CD4-positive, alpha-beta memory T cell (primary cell): ENCODE data around the gene MROH7. TPM values are rescaled to one million over a fixed set of nuclear protein-coding genes. Genes with fewer than 3 reads are reported as not detected.

Source experiments
- CTCF ChIA-PET: fragments of 350-600 bp; sonication (Branson Sonifier 250); formaldehyde crosslinking; loops from one replicate; lab custom pipeline; 2021; ENCODE audit warnings: inconsistent platforms; ENCODE audit not compliant: partially characterized antibody; lab: Charles Lee
- POLR2A ChIA-PET: fragments of 350-600 bp; sonication (Branson Sonifier 250); formaldehyde crosslinking; loops from one replicate; lab custom pipeline; 2021; ENCODE audit not compliant: partially characterized antibody; lab: Charles Lee
- DNase-seq, 5 donors: peaks; one replicate each; pipeline versions ENCODE4 v3.0.0 to v3.0.0-alpha.2; 2020 to 2022; ENCODE audit warnings: mixed read lengths in 1 of 5
- H3K27ac ChIP-seq: one replicate; pipeline ENCODE4 v1.7.0; 2013; ENCODE audit warnings: low read depth, low read length
- H3K27me3 ChIP-seq: 2 replicates; pipeline ENCODE4 v1.7.0; 2013; ENCODE audit warnings: mild to moderate bottlenecking, low read length, moderate library complexity; ENCODE audit not compliant: insufficient read depth
- H3K36me3 ChIP-seq: 2 replicates; pipeline ENCODE4 v1.7.0; 2013; ENCODE audit warnings: mild to moderate bottlenecking, low read length, moderate library complexity; ENCODE audit not compliant: insufficient read depth
- H3K4me1 ChIP-seq: 2 replicates; pipeline ENCODE4 v1.7.0; 2013; ENCODE audit warnings: mild to moderate bottlenecking, low read length, moderate library complexity; ENCODE audit not compliant: insufficient read depth
- H3K4me3 ChIP-seq, 2 donors: one replicate each; pipeline ENCODE4 v1.7.0; 2013; ENCODE audit warnings: low read length in 2 of 2, mild to moderate bottlenecking in 1 of 2
- H3K9me3 ChIP-seq, 2 donors: one replicate each; pipeline ENCODE4 v1.7.0; 2013; ENCODE audit warnings: low read length in 2 of 2, control low read depth in 1 of 2; ENCODE audit not compliant: control insufficient read depth in 1 of 2
- H3K27ac Mint-ChIP-seq, 7 donors: one replicate each; pipeline ENCODE4 v1.8.0; 2020 to 2021; ENCODE audit warnings: mixed read lengths in 7 of 7, mild to moderate bottlenecking in 6 of 7, inconsistent platforms in 3 of 7, moderate library complexity in 3 of 7
- H3K27me3 Mint-ChIP-seq, 2 donors: one replicate each; pipeline ENCODE4 v1.8.0; 2020 to 2021; ENCODE audit warnings: mixed read lengths in 2 of 2
- H3K36me3 Mint-ChIP-seq, 2 donors: one replicate each; pipeline ENCODE4 v1.8.0; 2020 to 2021; ENCODE audit warnings: mixed read lengths in 2 of 2, inconsistent platforms in 1 of 2, mild to moderate bottlenecking in 1 of 2
- H3K4me1 Mint-ChIP-seq, 4 donors: one replicate each; pipeline ENCODE4 v1.8.0; 2020 to 2021; ENCODE audit warnings: mixed read lengths in 4 of 4, mild to moderate bottlenecking in 1 of 4
- H3K4me3 Mint-ChIP-seq, 8 donors: one replicate each; pipeline ENCODE4 v1.8.0; 2020 to 2021; ENCODE audit warnings: mixed read lengths in 8 of 8, mild to moderate bottlenecking in 7 of 8, moderate library complexity in 6 of 8, inconsistent platforms in 3 of 8
- H3K9me3 Mint-ChIP-seq, 8 donors: one replicate each; pipeline ENCODE4 v1.8.0; 2020 to 2021; ENCODE audit warnings: mixed read lengths in 8 of 8, mild to moderate bottlenecking in 5 of 8, inconsistent platforms in 3 of 8, moderate library complexity in 1 of 8
- intact Hi-C: fragments of 100-400 bp; cut with micrococcal nuclease; formaldehyde crosslinking; loops from one replicate; pipeline ENCODE4 v1.15.1; 2023
- polyA plus RNA-seq, 2 donors: library from polyadenylated mRNA; unstranded; fragments of 300-500 nt; fragmentation: Illumina TruSeq; gene quantifications; one replicate each; pipeline ENCODE4 v1.2.3, GENCODE V29; 2021
- total RNA-seq, 2 experiments: library from RNA; stranded (reverse); gene quantifications; one replicate each; pipeline ENCODE4 v1.2.3, GENCODE V29; 2021

MROH7 gene
- total and polyA plus RNA-seq, 4 experiments from 2014 or later: 0.22 to 0.38 TPM; not detected in 2

DNA sequence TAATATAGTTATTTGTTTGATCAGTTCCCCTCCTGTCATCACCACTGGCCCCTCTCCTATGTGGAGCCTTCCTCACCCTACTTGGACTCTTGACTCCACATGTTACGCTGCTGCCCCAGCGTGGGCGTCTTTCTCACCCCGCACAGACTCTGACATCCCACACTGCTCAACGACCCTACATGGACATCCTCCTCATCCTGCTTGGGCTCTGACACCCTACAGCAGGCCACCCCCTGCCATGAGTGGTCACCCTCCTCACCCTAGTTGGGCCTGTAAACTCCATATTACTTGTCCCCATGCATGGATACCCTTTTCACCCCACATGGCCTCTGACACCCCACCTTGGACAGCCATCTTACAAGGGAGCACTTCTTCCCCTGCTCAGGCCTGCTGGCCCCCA, 95.1 kb downstream of the MROH7 start:
- H3K36me3 ChIP-seq: peaks cover 38% of the 10 kb centered on the region

GRCh38 chr1:54738244-54738643, 96.7 kb downstream of the MROH7 start:
- Histone ChIP-seq H3K9me3 (no peaks in the 10 kb centered on the region), H3K36me3 (peaks cover 45% of the 10 kb centered on the region), H3K27ac (no peak overlapping the region), H3K4me1 (no peaks in the 10 kb centered on the region), H3K4me3 (no peak overlapping the region), H3K27me3 (no peaks in the 10 kb centered on the region)
- Mint-ChIP-seq H3K27ac (peak overlapping the region in 1 of 7 donors; percentile 12), H3K27me3 (no peaks in the 10 kb centered on the region), H3K36me3 (peaks cover 62 to 78% of the 10 kb centered on the region in 2 donors), H3K9me3 (no peaks in the 10 kb centered on the region), H3K4me1 (peaks cover 0 to 5% (median 0%) of the 10 kb centered on the region in 4 donors), H3K4me3 (no peak overlapping the region)
- ChIA-PET POLR2A (interaction anchor here (1.1 kb wide), 1 partner anchor 14 kb away, joined by 3 read pairs; no protein-coding TSS in a partner anchor), CTCF (no interaction called here)
- intact Hi-C loops: no loop called here
- DNase-seq: no peak

More for the DNA sequence above, 95.1 kb downstream of the MROH7 start:
- Mint-ChIP-seq H3K27me3 (no peaks in the 10 kb centered on the region), H3K9me3 (no peaks in the 10 kb centered on the region), H3K27ac (peak overlapping the region in 1 of 7 donors; percentile 24), H3K4me3 (no peak overlapping the region), H3K4me1 (peaks cover 0 to 5% (median 0%) of the 10 kb centered on the region in 4 donors), H3K36me3 (peaks cover 57 to 67% of the 10 kb centered on the region in 2 donors)
- H3K9me3 ChIP-seq: no peaks in the 10 kb centered on the region
- ChIA-PET CTCF (interaction anchor here (1.0 kb wide), 1 partner anchor 65 kb away, joined by 3 read pairs; no protein-coding TSS in a partner anchor), POLR2A (no interaction called here)
- H3K27me3 ChIP-seq: no peaks in the 10 kb centered on the region
- no peak overlapping the region for H3K4me3 ChIP-seq
- no peaks in the 10 kb centered on the region for H3K4me1 ChIP-seq
- DNase-seq: no peak
- intact Hi-C loops: no loop called here
- H3K27ac ChIP-seq: no peak overlapping the region

GRCh38 chr1:54741531-54741930, 99.9 kb downstream of the MROH7 start:
- Mint-ChIP-seq H3K27ac (peak overlapping the region in 3 of 7 donors; percentile 32 to 74 (median 61)), H3K9me3 (peaks cover 0 to 2% (median 0%) of the 10 kb centered on the region in 8 donors), H3K4me1 (peaks cover 0 to 2% (median 0%) of the 10 kb centered on the region in 4 donors), H3K27me3 (no peaks in the 10 kb centered on the region), H3K4me3 (no peak overlapping the region), H3K36me3 (peaks cover 51 to 65% of the 10 kb centered on the region in 2 donors)
- no peaks in the 10 kb centered on the region for H3K4me1 ChIP-seq
- H3K36me3 ChIP-seq: peaks cover 38% of the 10 kb centered on the region
- H3K27ac ChIP-seq: no peak overlapping the region
- no peaks in the 10 kb centered on the region for H3K27me3 ChIP-seq
- CTCF ChIA-PET: no interaction called here
- no peaks in the 10 kb centered on the region for H3K9me3 ChIP-seq
- DNase-seq: no peak
- intact Hi-C loops: no loop called here
- H3K4me3 ChIP-seq: no peak overlapping the region
- POLR2A ChIA-PET: no interaction called here

- CTCF ChIA-PET: no interaction called here
- H3K27ac Mint-ChIP-seq: peak overlapping the region in 2 of 7 donors; percentile 19 to 39
- no peak overlapping the region for H3K27ac ChIP-seq
- intact Hi-C loops: no loop called here
- peaks cover 44 to 57% of the 10 kb centered on the region in 2 donors for H3K36me3 Mint-ChIP-seq
- no peaks in the 10 kb centered on the region for H3K27me3 Mint-ChIP-seq
- H3K36me3 ChIP-seq: peaks cover 32% of the 10 kb centered on the region
- H3K27me3 ChIP-seq: no peaks in the 10 kb centered on the region
- H3K4me1 ChIP-seq: no peaks in the 10 kb centered on the region
- H3K4me1 Mint-ChIP-seq: no peaks in the 10 kb centered on the region
- POLR2A ChIA-PET: no interaction called here
- DNase-seq: no peak
- H3K9me3 Mint-ChIP-seq: peaks cover 0 to 2% (median 0%) of the 10 kb centered on the region in 8 donors
- no peak overlapping the region for H3K4me3 ChIP-seq
- no peaks in the 10 kb centered on the region for H3K9me3 ChIP-seq
- no peak overlapping the region for H3K4me3 Mint-ChIP-seq
Measured at GRCh38 chr1:54742282-54742681, 100.7 kb downstream of the MROH7 start.

- Histone ChIP-seq H3K9me3 (no peaks in the 10 kb centered on the region), H3K27ac (no peak overlapping the region), H3K4me1 (no peaks in the 10 kb centered on the region), H3K4me3 (no peak overlapping the region), H3K36me3 (peaks cover 22% of the 10 kb centered on the region), H3K27me3 (no peaks in the 10 kb centered on the region)
- no peaks in the 10 kb centered on the region for H3K4me1 Mint-ChIP-seq
- H3K27ac Mint-ChIP-seq: peak overlapping the region in 1 of 7 donors; percentile 22
- ChIA-PET POLR2A (interaction anchor here (0.6 kb wide), 1 partner anchor 903 kb away, joined by 3 read pairs; no protein-coding TSS in a partner anchor), CTCF (no interaction called here)
- peaks cover 0 to 2% (median 0%) of the 10 kb centered on the region in 8 donors for H3K9me3 Mint-ChIP-seq
- peaks cover 33 to 46% of the 10 kb centered on the region in 2 donors for H3K36me3 Mint-ChIP-seq
- intact Hi-C loops: no loop called here
- H3K27me3 Mint-ChIP-seq: no peaks in the 10 kb centered on the region
- DNase-seq: peak in 1 of 5 donors; percentile 22
- no peak overlapping the region for H3K4me3 Mint-ChIP-seq
Measured at GRCh38 chr1:54743416-54744226, 102.0 kb downstream of the MROH7 start.

- intact Hi-C loops: no loop called here
- Mint-ChIP-seq H3K27ac (no peak overlapping the region), H3K9me3 (peaks cover 0 to 2% (median 0%) of the 10 kb centered on the region in 8 donors), H3K4me3 (no peak overlapping the region), H3K27me3 (no peaks in the 10 kb centered on the region), H3K4me1 (no peaks in the 10 kb centered on the region), H3K36me3 (peaks cover 29 to 40% of the 10 kb centered on the region in 2 donors)
- DNase-seq: no peak
- no peaks in the 10 kb centered on the region for H3K27me3 ChIP-seq
- CTCF ChIA-PET: no interaction called here
- H3K27ac ChIP-seq: no peak overlapping the region
- no peak overlapping the region for H3K4me3 ChIP-seq
- no peaks in the 10 kb centered on the region for H3K4me1 ChIP-seq
- no peaks in the 10 kb centered on the region for H3K9me3 ChIP-seq
- peaks cover 16% of the 10 kb centered on the region for H3K36me3 ChIP-seq
- POLR2A ChIA-PET: no interaction called here
Measured at GRCh38 chr1:54744696-54745095, 103.1 kb downstream of the MROH7 start.

DNA sequence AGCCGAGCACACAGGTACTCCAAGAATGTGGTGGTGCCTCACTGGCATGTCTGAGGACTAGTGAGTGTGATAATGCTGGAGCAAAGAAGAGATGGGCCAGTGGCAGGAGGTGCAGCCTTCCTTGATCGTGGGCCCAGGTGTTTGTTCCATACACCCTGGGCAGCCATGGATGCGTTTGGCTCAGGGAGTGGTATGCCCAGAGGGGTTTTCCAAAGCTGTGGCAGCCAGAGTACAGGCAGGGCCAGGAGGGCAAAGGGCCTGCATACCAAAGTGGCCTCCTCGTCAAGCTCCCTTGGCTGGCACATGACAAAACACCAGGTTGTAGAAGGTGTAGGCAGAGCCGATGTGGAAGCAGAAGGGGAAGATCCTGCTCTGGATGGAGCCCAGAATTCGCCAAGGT, 103.7 kb downstream of the MROH7 start:
- Histone ChIP-seq H3K4me1 (no peaks in the 10 kb centered on the region), H3K27ac (no peak overlapping the region), H3K4me3 (no peak overlapping the region), H3K27me3 (no peaks in the 10 kb centered on the region), H3K9me3 (no peaks in the 10 kb centered on the region), H3K36me3 (peaks cover 12% of the 10 kb centered on the region)
- Mint-ChIP-seq H3K27me3 (no peaks in the 10 kb centered on the region), H3K27ac (no peak overlapping the region), H3K9me3 (peaks cover 0 to 2% (median 0%) of the 10 kb centered on the region in 8 donors), H3K4me1 (no peaks in the 10 kb centered on the region), H3K4me3 (no peak overlapping the region), H3K36me3 (peaks cover 23 to 34% of the 10 kb centered on the region in 2 donors)
- CTCF ChIA-PET: no interaction called here
- POLR2A ChIA-PET: no interaction called here
- DNase-seq: no peak
- intact Hi-C loops: no loop called here
